H1 (cell line): Measurements from ENCODE around the gene CD300E. TPM values are rescaled to one million over a fixed set of nuclear protein-coding genes. Genes with fewer than 3 reads are reported as not detected.

Source experiments
- KDM1A ChIP-seq: fragments of 200-600, 300-600 bp; sonication (generic); IDR thresholded peaks from 2 replicates; pipeline ENCODE4 v1.7.1; 2016; ENCODE audit warnings: mild to moderate bottlenecking, low read length, borderline replicate concordance
- RAD21 ChIP-seq, 2 experiments: IDR thresholded peaks in 1 of 2; conservative IDR thresholded peaks in 1 of 2; 2 replicates each; pipeline ENCODE4 v1.6.1; 2011; ENCODE audit warnings: low read depth in 2 of 2, low read length in 2 of 2, improper control_type of control experiment in 1 of 2, inconsistent platforms in 1 of 2, mild to moderate bottlenecking in 1 of 2, moderate library complexity in 1 of 2
- RFX5 ChIP-seq: IDR thresholded peaks from 2 replicates; pipeline ENCODE4 v1.6.1; 2011; ENCODE audit warnings: low read depth, low read length, improper control_type of control experiment, borderline replicate concordance
- YY1 ChIP-seq: IDR thresholded peaks from 2 replicates; pipeline ENCODE4 v1.6.1; 2011; ENCODE audit warnings: low read depth, mild to moderate bottlenecking, low read length
- polyA plus RNA-seq, 7 experiments: library from polyadenylated mRNA; depleted of rRNA in 3 of 7; stranded (reverse) in 5 of 7; unstranded in 2 of 7; fragments of >200 nt in 5 of 7; fragments of 200-250 nt in 2 of 7; gene quantifications; 1 replicate in 5 of 7; 2 replicates in 1 of 7; 4 replicates in 1 of 7; pipeline versions ENCODE4 v1.2.1 to v1.2.3, GENCODE V29; 2011 to 2013; ENCODE audit warnings: missing spikeins in 2 of 7, mixed read lengths in 2 of 7
- total RNA-seq: library from RNA; stranded (reverse); fragmentation: NEBNext Ultra II Directional; extraction: Animal tissue kit (Norgen Biotek cat#: 25700); gene quantifications from 2 replicates; pipeline ENCODE4 v1.2.1, GENCODE V29; 2021
- TF ChIP-seq, protein P1 (sequence below): fragments of 300-600 bp; sonication (generic); IDR thresholded peaks from 2 replicates; pipeline ENCODE4 v1.7.1; 2012; ENCODE audit warnings: low read length, moderate library complexity, mild to moderate bottlenecking, inconsistent platforms; ENCODE audit not compliant: insufficient replicate concordance

CD300E gene
- total and polyA plus RNA-seq, 2 of the 8 experiments (the other 6 are each of a cell fraction or from before 2014, with no cell fraction given): not detected

DNA sequence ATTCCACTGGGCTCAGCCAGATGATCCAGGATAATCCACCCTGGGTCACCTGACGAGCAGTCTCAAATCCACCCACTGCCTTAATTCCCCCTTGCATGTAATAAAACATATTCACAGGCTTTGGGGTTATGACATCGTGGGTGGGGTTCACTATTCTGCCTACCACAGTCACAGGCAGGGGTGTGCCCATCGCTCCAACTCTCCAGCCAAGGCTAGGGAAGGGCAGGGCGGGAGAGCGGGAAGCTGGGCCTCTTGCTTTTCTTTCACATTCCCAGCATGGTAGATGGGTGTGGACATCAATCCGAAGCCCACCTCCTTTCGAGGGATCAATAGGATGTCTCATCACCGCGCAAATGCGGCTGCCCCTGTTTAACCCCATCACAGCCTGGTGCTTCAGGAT lies 18.8 kb downstream of the CD300E start (continued):
- no peak for TF ChIP-seq RFX5
- TF ChIP-seq, protein P1, sequence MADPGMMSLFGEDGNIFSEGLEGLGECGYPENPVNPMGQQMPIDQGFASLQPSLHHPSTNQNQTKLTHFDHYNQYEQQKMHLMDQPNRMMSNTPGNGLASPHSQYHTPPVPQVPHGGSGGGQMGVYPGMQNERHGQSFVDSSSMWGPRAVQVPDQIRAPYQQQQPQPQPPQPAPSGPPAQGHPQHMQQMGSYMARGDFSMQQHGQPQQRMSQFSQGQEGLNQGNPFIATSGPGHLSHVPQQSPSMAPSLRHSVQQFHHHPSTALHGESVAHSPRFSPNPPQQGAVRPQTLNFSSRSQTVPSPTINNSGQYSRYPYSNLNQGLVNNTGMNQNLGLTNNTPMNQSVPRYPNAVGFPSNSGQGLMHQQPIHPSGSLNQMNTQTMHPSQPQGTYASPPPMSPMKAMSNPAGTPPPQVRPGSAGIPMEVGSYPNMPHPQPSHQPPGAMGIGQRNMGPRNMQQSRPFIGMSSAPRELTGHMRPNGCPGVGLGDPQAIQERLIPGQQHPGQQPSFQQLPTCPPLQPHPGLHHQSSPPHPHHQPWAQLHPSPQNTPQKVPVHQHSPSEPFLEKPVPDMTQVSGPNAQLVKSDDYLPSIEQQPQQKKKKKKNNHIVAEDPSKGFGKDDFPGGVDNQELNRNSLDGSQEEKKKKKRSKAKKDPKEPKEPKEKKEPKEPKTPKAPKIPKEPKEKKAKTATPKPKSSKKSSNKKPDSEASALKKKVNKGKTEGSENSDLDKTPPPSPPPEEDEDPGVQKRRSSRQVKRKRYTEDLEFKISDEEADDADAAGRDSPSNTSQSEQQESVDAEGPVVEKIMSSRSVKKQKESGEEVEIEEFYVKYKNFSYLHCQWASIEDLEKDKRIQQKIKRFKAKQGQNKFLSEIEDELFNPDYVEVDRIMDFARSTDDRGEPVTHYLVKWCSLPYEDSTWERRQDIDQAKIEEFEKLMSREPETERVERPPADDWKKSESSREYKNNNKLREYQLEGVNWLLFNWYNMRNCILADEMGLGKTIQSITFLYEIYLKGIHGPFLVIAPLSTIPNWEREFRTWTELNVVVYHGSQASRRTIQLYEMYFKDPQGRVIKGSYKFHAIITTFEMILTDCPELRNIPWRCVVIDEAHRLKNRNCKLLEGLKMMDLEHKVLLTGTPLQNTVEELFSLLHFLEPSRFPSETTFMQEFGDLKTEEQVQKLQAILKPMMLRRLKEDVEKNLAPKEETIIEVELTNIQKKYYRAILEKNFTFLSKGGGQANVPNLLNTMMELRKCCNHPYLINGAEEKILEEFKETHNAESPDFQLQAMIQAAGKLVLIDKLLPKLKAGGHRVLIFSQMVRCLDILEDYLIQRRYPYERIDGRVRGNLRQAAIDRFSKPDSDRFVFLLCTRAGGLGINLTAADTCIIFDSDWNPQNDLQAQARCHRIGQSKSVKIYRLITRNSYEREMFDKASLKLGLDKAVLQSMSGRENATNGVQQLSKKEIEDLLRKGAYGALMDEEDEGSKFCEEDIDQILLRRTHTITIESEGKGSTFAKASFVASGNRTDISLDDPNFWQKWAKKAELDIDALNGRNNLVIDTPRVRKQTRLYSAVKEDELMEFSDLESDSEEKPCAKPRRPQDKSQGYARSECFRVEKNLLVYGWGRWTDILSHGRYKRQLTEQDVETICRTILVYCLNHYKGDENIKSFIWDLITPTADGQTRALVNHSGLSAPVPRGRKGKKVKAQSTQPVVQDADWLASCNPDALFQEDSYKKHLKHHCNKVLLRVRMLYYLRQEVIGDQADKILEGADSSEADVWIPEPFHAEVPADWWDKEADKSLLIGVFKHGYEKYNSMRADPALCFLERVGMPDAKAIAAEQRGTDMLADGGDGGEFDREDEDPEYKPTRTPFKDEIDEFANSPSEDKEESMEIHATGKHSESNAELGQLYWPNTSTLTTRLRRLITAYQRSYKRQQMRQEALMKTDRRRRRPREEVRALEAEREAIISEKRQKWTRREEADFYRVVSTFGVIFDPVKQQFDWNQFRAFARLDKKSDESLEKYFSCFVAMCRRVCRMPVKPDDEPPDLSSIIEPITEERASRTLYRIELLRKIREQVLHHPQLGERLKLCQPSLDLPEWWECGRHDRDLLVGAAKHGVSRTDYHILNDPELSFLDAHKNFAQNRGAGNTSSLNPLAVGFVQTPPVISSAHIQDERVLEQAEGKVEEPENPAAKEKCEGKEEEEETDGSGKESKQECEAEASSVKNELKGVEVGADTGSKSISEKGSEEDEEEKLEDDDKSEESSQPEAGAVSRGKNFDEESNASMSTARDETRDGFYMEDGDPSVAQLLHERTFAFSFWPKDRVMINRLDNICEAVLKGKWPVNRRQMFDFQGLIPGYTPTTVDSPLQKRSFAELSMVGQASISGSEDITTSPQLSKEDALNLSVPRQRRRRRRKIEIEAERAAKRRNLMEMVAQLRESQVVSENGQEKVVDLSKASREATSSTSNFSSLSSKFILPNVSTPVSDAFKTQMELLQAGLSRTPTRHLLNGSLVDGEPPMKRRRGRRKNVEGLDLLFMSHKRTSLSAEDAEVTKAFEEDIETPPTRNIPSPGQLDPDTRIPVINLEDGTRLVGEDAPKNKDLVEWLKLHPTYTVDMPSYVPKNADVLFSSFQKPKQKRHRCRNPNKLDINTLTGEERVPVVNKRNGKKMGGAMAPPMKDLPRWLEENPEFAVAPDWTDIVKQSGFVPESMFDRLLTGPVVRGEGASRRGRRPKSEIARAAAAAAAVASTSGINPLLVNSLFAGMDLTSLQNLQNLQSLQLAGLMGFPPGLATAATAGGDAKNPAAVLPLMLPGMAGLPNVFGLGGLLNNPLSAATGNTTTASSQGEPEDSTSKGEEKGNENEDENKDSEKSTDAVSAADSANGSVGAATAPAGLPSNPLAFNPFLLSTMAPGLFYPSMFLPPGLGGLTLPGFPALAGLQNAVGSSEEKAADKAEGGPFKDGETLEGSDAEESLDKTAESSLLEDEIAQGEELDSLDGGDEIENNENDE: no peak
- TF ChIP-seq YY1: no peak
- no peak for TF ChIP-seq KDM1A
- TF ChIP-seq RAD21 (IDR thresholded peaks at IDR 0.05 in 1 of 2, conservative IDR thresholded peaks at IDR 0.05 in 1 of 2; ENCODE audit: low read depth in 2 of 2, low read length in 2 of 2): no peak
- TF ChIP-seq, all 59 proteins: peak for 0
